IMR-90 (cell line): ENCODE measurements around the gene CBFA2T3. TPM values are rescaled to one million over a fixed set of nuclear protein-coding genes. Genes with fewer than 3 reads are reported as not detected.

Experiments
- ATAC-seq: fragments of 200-7000 bp; cut with Tn5 transposase; 2 replicates; pipeline ENCODE4 v1.9.1; 2020; ENCODE audit warnings: low read depth, mild to moderate bottlenecking, moderate library complexity
- BruUV-seq: library from RNA; stranded (reverse); fragments of 400-500 nt; replicated peaks from 2 replicates; lab custom pipeline; 2021; lab: Mats Ljungman, UMichigan
- CTCF ChIA-PET: fragments of 300-600 bp; formaldehyde crosslinking; extraction: SDS; loops from one replicate; lab custom pipeline; 2021; ENCODE audit warnings: antibody characterized with exemption; lab: Yijun Ruan, JAX
- POLR2A ChIA-PET: fragments of 300-600 bp; sonication (Branson Sonifier 250); formaldehyde crosslinking; loops from one replicate; lab custom pipeline; 2022; ENCODE audit warnings: antibody characterized with exemption; ENCODE audit not compliant: unreplicated experiment; lab: Charles Lee
- DNase-seq: peaks from one replicate; pipeline ENCODE4 v3.0.0; 2013
- H2AFZ ChIP-seq: replicated peaks from 2 replicates; pipeline ENCODE3; 2013; ENCODE audit warnings: low read length, mild to moderate bottlenecking; ENCODE audit not compliant: poor library complexity
- H2AK5ac ChIP-seq: 2 replicates; pipeline ENCODE4 v1.6.1; 2013; ENCODE audit warnings: low read depth, low read length, inconsistent platforms
- H2AK9ac ChIP-seq: replicated peaks from 2 replicates; pipeline ENCODE3; 2013; ENCODE audit warnings: mild to moderate bottlenecking, low read depth, low read length, moderate library complexity; ENCODE audit not compliant: poor library complexity
- H2BK120ac ChIP-seq: 2 replicates; pipeline ENCODE4 v1.6.1; 2013; ENCODE audit warnings: low read depth, low read length, inconsistent platforms
- H2BK15ac ChIP-seq: 3 replicates; pipeline ENCODE4 v1.6.1; 2013; ENCODE audit warnings: low read depth, low read length, inconsistent platforms
- H2BK20ac ChIP-seq: 2 replicates; pipeline ENCODE4 v1.6.1; 2013; ENCODE audit warnings: low read depth, mild to moderate bottlenecking, inconsistent platforms, low read length, moderate library complexity
- H2BK5ac ChIP-seq: 2 replicates; pipeline ENCODE4 v1.6.1; 2013; ENCODE audit warnings: mild to moderate bottlenecking, low read depth, low read length, inconsistent platforms; ENCODE audit not compliant: poor library complexity, severe bottlenecking
- H3K14ac ChIP-seq: replicated peaks from 2 replicates; pipeline ENCODE4 v1.6.1; 2013; ENCODE audit warnings: low read depth, low read length, inconsistent platforms
- H3K18ac ChIP-seq: 2 replicates; pipeline ENCODE4 v1.6.1; 2013; ENCODE audit warnings: low read depth, low read length, control low read depth
- H3K23ac ChIP-seq: 2 replicates; pipeline ENCODE4 v1.6.1; 2013; ENCODE audit warnings: low read depth, low read length, inconsistent platforms
- H3K27ac ChIP-seq: 2 replicates; pipeline ENCODE4 v1.5.1; 2013; ENCODE audit warnings: mild to moderate bottlenecking, control low read depth, low read length; ENCODE audit not compliant: insufficient read depth
- H3K27me3 ChIP-seq: 2 replicates; pipeline ENCODE4 v1.6.1; 2013; ENCODE audit warnings: low read length; ENCODE audit not compliant: control insufficient read depth, insufficient read depth
- H3K36me3 ChIP-seq: 2 replicates; pipeline ENCODE4 v1.6.1; 2013; ENCODE audit warnings: low read length, mixed read lengths; ENCODE audit not compliant: control insufficient read depth, insufficient read depth
- H3K4ac ChIP-seq: 2 replicates; pipeline ENCODE4 v1.6.1; 2013; ENCODE audit warnings: low read depth, low read length, inconsistent platforms
- H3K4me1 ChIP-seq: 2 replicates; pipeline ENCODE4 v1.6.1; 2013; ENCODE audit warnings: low read length, mixed read lengths; ENCODE audit not compliant: control insufficient read depth, insufficient read depth
- H3K4me2 ChIP-seq: 2 replicates; pipeline ENCODE4 v1.6.1; 2013; ENCODE audit warnings: low read depth, mild to moderate bottlenecking, control low read depth, low read length, moderate library complexity
- H3K4me3 ChIP-seq: 2 replicates; pipeline ENCODE4 v1.5.1; 2013; ENCODE audit warnings: low read depth, mild to moderate bottlenecking, control low read depth, low read length, moderate library complexity; ENCODE audit not compliant: insufficient read depth
- H3K56ac ChIP-seq: 2 replicates; pipeline ENCODE4 v1.6.1; 2013; ENCODE audit warnings: low read length, inconsistent platforms; ENCODE audit not compliant: insufficient read depth; ENCODE audit errors: extremely low read depth
- H3K79me1 ChIP-seq, 2 experiments: 2 replicates each; pipeline ENCODE4 v1.6.1; 2013; ENCODE audit warnings: low read length in 2 of 2, inconsistent platforms in 1 of 2, low read depth in 1 of 2
- H3K9ac ChIP-seq: 2 replicates; pipeline ENCODE4 v1.6.1; 2013; ENCODE audit warnings: low read depth, low read length, control low read depth
- H3K9me1 ChIP-seq: 2 replicates; pipeline ENCODE4 v1.6.1; 2013; ENCODE audit warnings: low read length, inconsistent platforms; ENCODE audit not compliant: insufficient read depth
- H3K9me3 ChIP-seq: 2 replicates; pipeline ENCODE4 v1.6.1; 2013; ENCODE audit warnings: low read length; ENCODE audit not compliant: control insufficient read depth, insufficient read depth
- H4K20me1 ChIP-seq: 2 replicates; pipeline ENCODE4 v1.6.1; 2013; ENCODE audit warnings: low read length, inconsistent platforms; ENCODE audit not compliant: insufficient read depth
- H4K5ac ChIP-seq: 2 replicates; pipeline ENCODE4 v1.6.1; 2013; ENCODE audit warnings: mild to moderate bottlenecking, low read depth, low read length, control low read depth
- H4K8ac ChIP-seq, 2 experiments: 2 replicates each; pipeline ENCODE4 v1.6.1; 2013; ENCODE audit warnings: low read depth in 2 of 2, low read length in 2 of 2, control low read depth in 1 of 2, inconsistent platforms in 1 of 2
- H4K91ac ChIP-seq: 2 replicates; pipeline ENCODE4 v1.6.1; 2013; ENCODE audit warnings: low read depth, low read length, inconsistent platforms; ENCODE audit not compliant: insufficient read depth
- BHLHE40 ChIP-seq: fragments of 150-350 bp; IDR thresholded peaks from 2 replicates; pipeline ENCODE4 v1.6.1; 2016; ENCODE audit warnings: mild to moderate bottlenecking, low read depth, low read length
- CEBPB ChIP-seq: IDR thresholded peaks from 2 replicates; pipeline ENCODE4 v1.6.1; 2012; ENCODE audit warnings: low read depth, low read length, improper control_type of control experiment
- CHD1 ChIP-seq: IDR thresholded peaks from 2 replicates; pipeline ENCODE4 v1.6.1; 2012; ENCODE audit warnings: low read depth, low read length, improper control_type of control experiment
- CTCF ChIP-seq: conservative IDR thresholded peaks from 2 replicates; pipeline ENCODE4 v1.5.1; 2012; ENCODE audit warnings: mild to moderate bottlenecking, low read depth, low read length, improper control_type of control experiment
- ELK1 ChIP-seq: fragments of 150-350 bp; IDR thresholded peaks from 2 replicates; pipeline ENCODE4 v1.6.1; 2016; ENCODE audit warnings: low read depth, mild to moderate bottlenecking, low read length, moderate library complexity, borderline replicate concordance
- FOS ChIP-seq: fragments of 150-350 bp; IDR thresholded peaks from 2 replicates; pipeline ENCODE4 v1.6.1; 2016; ENCODE audit warnings: low read depth, low read length
- MAFK ChIP-seq: IDR thresholded peaks from 2 replicates; pipeline ENCODE4 v1.6.1; 2012; ENCODE audit warnings: low read depth, low read length, improper control_type of control experiment
- MAZ ChIP-seq: IDR thresholded peaks from 2 replicates; pipeline ENCODE4 v1.6.1; 2012; ENCODE audit warnings: low read depth, mild to moderate bottlenecking, low read length, improper control_type of control experiment, moderate library complexity, borderline replicate concordance
- NFE2L2 ChIP-seq: fragments of 150-350 bp; IDR thresholded peaks from 2 replicates; pipeline ENCODE4 v1.6.1; 2016; ENCODE audit warnings: low read depth, mild to moderate bottlenecking, low read length
- RAD21 ChIP-seq: IDR thresholded peaks from 2 replicates; pipeline ENCODE4 v1.6.1; 2012; ENCODE audit warnings: low read length, improper control_type of control experiment
- RFX5 ChIP-seq: IDR thresholded peaks from 2 replicates; pipeline ENCODE4 v1.8.0; 2012; ENCODE audit warnings: low read depth, mild to moderate bottlenecking, low read length, moderate library complexity
- USF2 ChIP-seq: fragments of 150-350 bp; IDR thresholded peaks from 2 replicates; pipeline ENCODE4 v1.6.1; 2017; ENCODE audit warnings: mild to moderate bottlenecking, antibody characterized with exemption, low read length, low read depth
- WGBS, 2 experiments: methylation state at CpG; one replicate each; pipeline versions ENCODE4 v1.1.5 to v1.1.7; 2013; ENCODE audit warnings: missing lambda C conversion rate in 2 of 2; ENCODE audit not compliant: insufficient read length in 1 of 2; ENCODE audit errors: extremely low coverage in 2 of 2; 5-methylcytosine and 5-hydroxymethylcytosine counted together
- dilution Hi-C: fragments of 300-500 bp; cut with HindIII; formaldehyde crosslinking; loops from one replicate; pipeline ENCODE4 v1.14.3; 2018; ENCODE audit warnings: low sequenced_read_pairs; ENCODE audit not compliant: unreplicated experiment
- in situ Hi-C: fragments of 300-500 bp; cut with MboI; formaldehyde crosslinking; loops from 3 replicates; pipeline ENCODE4 v1.14.3; 2019; ENCODE audit warnings: low sequenced_read_pairs, inconsistent platforms, mixed read lengths
- intact Hi-C: fragments of 100-400 bp; cut with micrococcal nuclease; formaldehyde crosslinking; loops from 2 replicates; pipeline ENCODE4 v1.10.0; 2022
- polyA plus RNA-seq, 3 experiments: library from polyadenylated mRNA; depleted of rRNA; stranded (reverse); fragments of >200 nt; gene quantifications; 2 replicates each; pipeline ENCODE4 v1.2.3, GENCODE V29; 2012; ENCODE audit warnings: low replicate concordance in 1 of 3
- total RNA-seq: library from RNA; depleted of rRNA; stranded (reverse); fragments of >200 nt; gene quantifications from 2 replicates; pipeline ENCODE4 v1.2.3, GENCODE V29; 2012

The CBFA2T3 gene
- total and polyA plus RNA-seq, 2 of the 4 experiments (the other 2 are of a cell fraction) = not detected

GRCh38 chr16:88827727-88828126 is 149.3 kb downstream of the CBFA2T3 start:
- no peak overlapping the region for H2BK20ac ChIP-seq
- H2AK9ac ChIP-seq = peak overlapping the region; percentile 16
- H2AK5ac ChIP-seq = no peak overlapping the region
- no peak for ATAC-seq
- H2BK15ac ChIP-seq = no peak overlapping the region
- H2BK120ac ChIP-seq = no peak overlapping the region
- H3K18ac ChIP-seq = no peak overlapping the region
- no peak for DNase-seq
- no peak overlapping the region for H3K4ac ChIP-seq
- no peak overlapping the region for H3K23ac ChIP-seq
- CTCF ChIA-PET = interaction anchor here (1.1 kb wide), 1 partner anchor 30 kb away, joined by 3 read pairs; the partner anchor contains the start of genes GALNS and TRAPPC2L
- no peak overlapping the region for H3K4me2 ChIP-seq
- H4K20me1 ChIP-seq = peaks cover 4% of the 10 kb centered on the region; the same call in 1 of the 2 replicates
- no peak overlapping the region for H2BK5ac ChIP-seq
- no peaks in the 10 kb centered on the region for H3K9me1 ChIP-seq
- H3K79me1 ChIP-seq = no peaks in the 10 kb centered on the region
- no peak overlapping the region for H4K91ac ChIP-seq
- TF ChIP-seq RFX5 (no peak), MAZ (no peak), USF2 (no peak), BHLHE40 (no peak), CTCF (no peak), CHD1 (no peak), RAD21 (no peak), MAFK (no peak), FOS (no peak), ELK1 (no peak), NFE2L2 (no peak), CEBPB (no peak)
- POLR2A ChIA-PET = no interaction called here
- no peaks in the 10 kb centered on the region for H3K27me3 ChIP-seq
- no TSS peak for BruUV-seq
- no peak overlapping the region for H3K14ac ChIP-seq
- H4K8ac ChIP-seq = no peak overlapping the region
- H3K4me3 ChIP-seq = no peak overlapping the region
- peaks cover 4% of the 10 kb centered on the region; the same call in 1 of the 2 replicates for H3K4me1 ChIP-seq
- H3K56ac ChIP-seq = no peak overlapping the region
- H2AFZ ChIP-seq = no peak overlapping the region
- intact Hi-C loops (no loop called here), dilution Hi-C loops (no loop called here), in situ Hi-C loops (no loop called here)
- no peak overlapping the region for H3K27ac ChIP-seq
- H3K36me3 ChIP-seq = peaks cover 23% of the 10 kb centered on the region
- H3K9me3 ChIP-seq = no peaks in the 10 kb centered on the region
- H3K9ac ChIP-seq = no peak overlapping the region
- no peak overlapping the region for H4K5ac ChIP-seq
- 71% methylated on average over 2 of the region's 21 CpGs; no CpG with 5 or more reads in 1 of the 2 experiments for WGBS, 2 experiments
